HG02759 (cell line): Measurements from ENCODE around the gene THBS4.
A peak's percentile ranks its signal among the peaks of the same experiment; 100 is the strongest.
"Not testable (repeated sequence)": the region's sequence is repeated elsewhere in the genome, so short reads cannot be mapped to it uniquely, and the experiment has no call there.

ENCODE experiments used
- ATAC-seq: cut with Tn5 transposase; IDR thresholded peaks from one replicate; pipeline ENCODE4 v1.9.1; 2021; ENCODE audit warnings: mild to moderate bottlenecking, moderate library complexity; ENCODE audit not compliant: unreplicated experiment

THBS4 gene

DNA sequence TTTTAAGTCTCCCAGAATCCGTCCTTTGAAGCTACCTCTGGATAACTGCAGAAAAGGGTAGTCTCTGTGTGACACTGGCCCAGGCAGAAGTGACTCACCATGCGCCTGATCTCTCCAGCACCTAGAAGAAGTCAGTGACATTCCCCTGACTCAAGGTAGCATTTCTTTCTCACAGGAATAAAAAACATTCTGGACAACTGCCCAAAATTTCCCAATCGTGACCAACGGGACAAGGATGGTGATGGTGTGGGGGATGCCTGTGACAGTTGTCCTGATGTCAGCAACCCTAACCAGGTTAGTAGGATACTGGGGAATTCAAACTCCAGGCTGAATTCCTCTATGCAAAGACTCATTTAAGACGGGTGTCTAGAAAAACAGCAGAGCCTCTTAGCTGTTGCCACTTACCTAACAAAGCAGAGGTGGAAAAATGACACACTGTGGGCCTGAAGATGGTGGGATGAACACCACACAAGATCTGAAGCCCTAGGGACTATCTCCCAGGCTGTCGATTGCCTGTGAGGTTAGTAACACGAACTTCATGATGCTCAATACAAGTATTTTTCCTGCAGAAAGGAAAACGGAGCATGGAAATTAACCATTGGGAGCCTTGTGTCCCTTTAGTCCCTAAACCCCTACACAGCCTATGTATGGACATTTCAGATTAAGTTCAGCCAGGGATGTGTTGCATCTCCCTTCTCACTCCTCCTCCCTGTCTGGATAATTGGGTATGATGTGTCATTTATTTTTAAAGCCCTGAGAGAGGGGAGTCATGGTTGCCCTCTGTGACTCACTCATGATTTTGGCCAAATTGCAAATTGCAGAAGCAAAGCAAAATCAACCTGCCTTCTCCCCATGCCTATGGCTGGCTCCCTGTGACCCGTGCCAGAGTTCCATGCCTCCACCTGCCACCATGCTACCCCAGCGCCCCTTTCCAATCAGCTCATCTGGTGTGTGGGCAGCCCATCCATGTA lies 37.2 kb downstream of the THBS4 start:
- ATAC-seq = no peak

DNA sequence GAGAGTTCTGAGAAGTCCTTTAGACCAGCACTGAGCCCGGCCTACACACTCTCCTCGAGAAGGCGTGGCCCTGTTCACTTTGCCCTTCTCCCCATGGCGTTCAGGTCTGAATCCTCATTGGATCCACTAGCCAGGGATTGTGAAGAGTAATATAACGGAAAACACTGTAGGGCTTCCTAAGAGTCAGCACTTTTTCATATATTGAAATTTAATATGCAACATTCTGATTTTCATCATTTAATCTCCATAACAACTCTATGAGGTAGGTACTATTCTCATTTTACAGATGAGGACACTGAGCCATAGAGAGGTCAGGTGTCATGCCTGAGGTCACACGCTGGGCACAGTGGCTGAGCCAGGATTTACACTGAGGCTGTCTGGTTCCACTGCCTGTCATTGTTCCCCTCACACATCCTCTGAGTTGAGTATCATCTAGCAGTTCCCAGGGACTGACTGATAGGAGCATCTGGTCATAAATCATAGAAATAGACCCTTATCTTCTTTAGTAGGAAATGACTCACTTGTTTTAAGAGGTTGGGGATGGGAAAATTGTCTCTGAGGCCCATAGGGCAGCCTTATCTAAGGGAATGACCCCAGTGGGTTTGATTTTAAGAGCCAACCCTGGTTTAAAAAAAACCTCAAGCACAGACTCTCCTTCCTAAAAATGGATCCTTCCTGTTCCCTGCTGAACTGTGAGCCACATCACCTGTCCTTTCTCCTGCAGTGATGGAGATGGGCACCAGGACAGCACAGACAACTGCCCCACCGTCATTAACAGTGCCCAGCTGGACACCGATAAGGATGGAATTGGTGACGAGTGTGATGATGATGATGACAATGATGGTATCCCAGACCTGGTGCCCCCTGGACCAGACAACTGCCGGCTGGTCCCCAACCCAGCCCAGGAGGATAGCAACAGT lies 41.2 kb downstream of the THBS4 start:
- ATAC-seq = no peak

GRCh38 chr5:80077051-80077714 lies 42.0 kb downstream of the THBS4 start:
- ATAC-seq = no peak

DNA sequence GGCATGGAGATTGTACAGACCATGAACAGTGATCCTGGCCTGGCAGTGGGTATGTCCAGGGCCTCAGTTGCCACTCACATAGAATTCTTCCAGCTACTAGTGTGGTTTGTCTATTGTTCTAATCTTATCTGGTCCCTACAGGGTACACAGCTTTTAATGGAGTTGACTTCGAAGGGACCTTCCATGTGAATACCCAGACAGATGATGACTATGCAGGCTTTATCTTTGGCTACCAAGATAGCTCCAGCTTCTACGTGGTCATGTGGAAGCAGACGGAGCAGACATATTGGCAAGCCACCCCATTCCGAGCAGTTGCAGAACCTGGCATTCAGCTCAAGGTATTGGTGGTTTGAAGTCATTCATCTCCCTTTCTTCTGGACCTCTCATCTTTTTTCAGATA lies 43.8 kb downstream of the THBS4 start:
- ATAC-seq = no peak

- no peak for ATAC-seq
Measured at GRCh38 chr5:80082281-80082680, 47.1 kb downstream of the THBS4 start.

DNA sequence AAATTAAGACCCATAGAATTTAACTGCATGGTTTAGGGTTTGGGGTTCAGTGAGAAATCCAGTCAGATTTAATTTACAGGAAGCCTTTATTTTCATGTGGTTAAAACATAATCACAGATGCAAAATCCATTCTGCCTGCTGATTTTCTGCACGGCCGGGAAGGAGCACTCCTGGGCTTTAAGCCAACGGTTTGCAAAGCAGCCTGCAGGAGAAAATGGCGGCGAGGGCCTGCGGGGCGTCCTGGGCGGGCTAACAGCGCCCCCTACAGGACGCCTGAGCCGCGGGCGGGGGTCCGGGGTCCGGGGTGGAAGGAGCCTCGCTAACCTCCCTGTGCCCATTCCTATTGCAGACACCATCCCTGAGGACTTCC lies 47.6 kb downstream of the THBS4 start:
- ATAC-seq = no peak

GRCh38 chr5:80083101-80083890 lies 48.1 kb downstream of the THBS4 start:
- ATAC-seq = peak; percentile 63

- no peak for ATAC-seq
Measured at GRCh38 chr5:80090884-80091166, 55.7 kb downstream of the THBS4 start.

DNA sequence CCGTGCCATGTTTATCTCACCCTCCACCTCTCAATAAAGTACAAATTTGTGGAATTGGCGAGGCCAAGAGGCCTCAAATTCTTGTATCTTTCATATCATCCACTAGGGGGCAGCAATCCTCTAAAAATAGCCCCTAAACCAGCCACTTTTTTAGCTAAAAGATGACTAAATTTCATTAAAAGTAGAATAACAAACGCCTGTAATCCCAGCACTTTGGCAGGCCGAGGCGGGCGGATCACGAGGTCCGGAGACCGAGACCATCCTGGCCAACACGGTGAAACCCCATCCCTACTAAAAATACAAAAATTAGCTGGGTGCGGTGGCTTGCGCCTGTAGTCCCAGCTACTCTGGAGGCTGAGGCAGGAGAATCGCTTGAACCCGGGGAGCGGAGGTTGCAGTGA lies 56.6 kb downstream of the THBS4 start:
- not testable (repeated sequence) for ATAC-seq

GRCh38 chr5:80092486-80093107 lies 57.4 kb downstream of the THBS4 start:
- no peak for ATAC-seq

GRCh38 chr5:80093796-80094195 lies 58.6 kb downstream of the THBS4 start:
- ATAC-seq = no peak

DNA sequence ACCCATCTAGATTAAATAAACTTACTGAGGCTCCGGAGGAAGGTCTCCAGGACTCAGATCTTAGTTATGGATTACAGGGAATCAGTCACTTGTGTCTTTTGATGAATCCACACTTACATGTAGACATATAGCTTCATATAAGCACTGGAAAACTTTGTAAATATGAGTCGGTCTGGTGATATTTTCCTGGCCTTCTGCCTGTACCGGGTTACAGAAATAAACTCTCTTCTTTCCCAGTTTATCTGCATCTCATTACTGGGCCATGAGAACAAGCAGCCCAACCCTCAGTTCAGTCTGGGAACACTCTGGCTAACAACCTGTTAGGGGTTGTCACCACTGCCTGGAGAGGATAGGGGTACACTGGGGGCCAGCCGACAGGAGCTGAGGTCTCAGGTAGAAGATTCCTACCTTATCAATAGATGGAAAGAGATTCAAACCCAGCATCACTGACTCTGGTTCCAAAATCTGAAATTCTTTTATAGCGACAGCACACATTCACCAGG lies 59.1 kb downstream of the THBS4 start:
- no peak for ATAC-seq

GRCh38 chr5:80097451-80097850 lies 62.3 kb downstream of the THBS4 start:
- no peak for ATAC-seq

DNA sequence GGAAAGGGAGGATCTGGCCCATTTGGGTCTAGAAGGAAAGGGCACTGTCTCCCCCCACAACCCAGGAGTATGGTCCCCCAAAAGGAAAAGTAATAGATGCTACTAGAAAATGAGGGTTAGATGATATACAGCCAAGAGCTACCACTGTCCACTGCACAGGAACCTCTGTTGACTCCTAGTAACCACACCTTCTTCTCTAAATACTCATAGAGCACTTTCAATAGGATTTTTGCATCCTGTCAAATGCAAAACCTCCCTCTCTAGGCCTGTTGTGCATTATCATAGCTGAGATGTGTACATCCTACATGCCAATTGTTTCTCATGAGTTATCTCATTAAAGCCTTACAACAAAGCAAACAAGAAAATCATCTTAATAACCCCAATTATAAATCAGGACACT lies 66.8 kb downstream of the THBS4 start:
- ATAC-seq = no peak

- ATAC-seq = no peak
Measured at GRCh38 chr5:80103371-80103770, 68.2 kb downstream of the THBS4 start.

GRCh38 chr5:80105698-80106439 lies 70.7 kb downstream of the THBS4 start:
- ATAC-seq = no peak

DNA sequence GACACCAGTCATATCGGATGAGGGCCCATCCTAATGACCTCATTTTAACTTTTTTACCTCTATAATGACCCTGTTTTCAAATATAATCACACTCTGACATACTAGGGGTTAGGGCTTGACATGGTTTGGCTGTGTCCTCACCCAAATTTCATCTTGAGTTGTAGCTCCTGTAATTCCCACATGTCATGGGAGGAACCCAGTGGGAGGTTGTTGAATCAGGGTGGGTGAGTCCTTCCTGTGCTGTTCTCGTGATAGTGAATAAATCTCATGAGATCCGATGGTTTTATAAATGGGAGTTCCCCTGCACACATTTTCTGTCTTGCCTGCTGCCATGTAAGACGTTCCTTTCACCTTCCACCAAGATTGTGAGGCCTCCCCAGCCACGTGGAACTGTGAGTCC lies 71.8 kb downstream of the THBS4 start:
- ATAC-seq = no peak

DNA sequence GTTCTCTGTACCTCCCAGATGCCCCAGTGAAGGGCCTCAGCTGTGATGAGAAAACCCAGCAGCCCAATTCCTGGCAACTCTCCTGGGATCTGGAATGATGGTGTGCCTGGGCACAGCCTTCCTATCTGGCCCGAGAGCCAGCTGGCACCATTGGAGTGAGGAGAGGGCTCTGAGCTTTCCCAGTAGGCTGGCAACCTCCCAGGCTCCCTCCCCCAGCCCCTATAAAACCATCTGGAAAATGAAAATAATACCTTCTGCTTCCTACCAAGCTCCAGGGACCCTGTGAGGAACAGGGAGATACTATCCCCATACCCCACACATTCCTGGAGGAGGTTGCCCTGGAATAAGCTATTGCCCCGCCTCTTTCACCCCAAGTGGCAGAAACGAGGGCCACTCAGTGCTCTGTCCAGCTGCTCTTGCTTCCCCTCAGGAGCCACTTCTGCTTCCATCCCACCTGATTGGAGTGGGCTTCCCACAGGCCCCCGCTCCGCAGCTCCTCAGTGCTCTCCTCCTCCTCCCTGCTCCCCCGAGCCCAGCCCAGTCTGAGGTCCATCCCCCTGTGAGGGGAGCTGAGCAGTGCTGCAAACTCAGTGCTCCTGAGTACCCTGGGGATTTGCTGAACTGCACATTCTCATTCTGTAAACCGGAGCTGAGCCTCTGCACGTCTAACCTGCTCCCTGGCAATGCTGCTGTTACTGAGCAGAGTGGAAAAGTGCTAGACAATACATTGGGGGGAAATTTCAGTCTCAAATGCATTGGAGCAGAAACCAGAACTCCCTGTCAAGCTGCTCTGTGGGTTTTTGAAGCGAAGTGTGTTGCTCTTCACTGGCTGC lies 74.7 kb downstream of the THBS4 start:
- ATAC-seq = peak; percentile 79
